Activated CD4-positive, CD25-positive, alpha-beta regulatory T cell treated with anti-CD3 and anti-CD28 coated beads, Interleukin-2, amount 50 U/mL, for 72 hours (primary cell): Measurements from ENCODE around the gene ODAD3.

Experiments
- DNase-seq: peaks from one replicate; pipeline ENCODE4 v3.0.0; 2021

The ODAD3 gene

GRCh38 chr19:11373885-11374432 is 61.0 kb downstream of the ODAD3 start:
- DNase-seq, result no peak

DNA sequence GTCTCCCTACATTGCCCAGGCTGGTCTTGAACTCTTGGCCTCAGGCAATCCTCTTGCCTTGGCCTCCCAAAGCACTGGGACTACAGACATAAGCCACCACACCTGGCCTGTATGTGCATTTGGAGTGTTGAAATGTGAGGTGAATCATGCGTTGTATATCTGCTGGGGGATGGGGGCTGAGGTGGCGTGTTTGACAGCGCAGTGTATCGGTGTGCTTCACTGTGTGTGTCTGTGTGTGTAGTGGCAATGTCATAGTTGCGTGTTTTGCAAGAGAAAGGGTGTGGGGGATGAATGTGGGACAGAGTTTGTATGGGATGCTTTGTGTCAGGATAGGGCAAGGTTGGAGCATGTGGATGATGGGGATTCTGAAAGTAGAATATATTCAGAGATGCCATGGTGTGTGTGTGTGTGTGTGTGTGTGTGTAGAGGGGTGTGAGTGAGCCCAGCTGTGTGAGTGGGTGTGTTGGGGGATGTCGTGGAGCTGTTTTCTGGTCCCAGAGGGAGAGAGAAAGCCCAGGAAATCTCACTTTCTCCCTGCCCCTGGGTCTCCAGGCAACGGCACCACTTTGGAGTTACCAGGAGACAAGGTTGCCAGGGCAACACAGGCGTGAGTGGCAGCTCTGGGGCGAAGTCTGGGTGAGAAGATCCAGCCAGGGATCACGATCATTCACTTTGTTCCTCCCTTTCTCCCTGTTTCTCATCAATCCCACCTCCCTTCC is 61.6 kb downstream of the ODAD3 start:
- DNase-seq, result no peak

DNA sequence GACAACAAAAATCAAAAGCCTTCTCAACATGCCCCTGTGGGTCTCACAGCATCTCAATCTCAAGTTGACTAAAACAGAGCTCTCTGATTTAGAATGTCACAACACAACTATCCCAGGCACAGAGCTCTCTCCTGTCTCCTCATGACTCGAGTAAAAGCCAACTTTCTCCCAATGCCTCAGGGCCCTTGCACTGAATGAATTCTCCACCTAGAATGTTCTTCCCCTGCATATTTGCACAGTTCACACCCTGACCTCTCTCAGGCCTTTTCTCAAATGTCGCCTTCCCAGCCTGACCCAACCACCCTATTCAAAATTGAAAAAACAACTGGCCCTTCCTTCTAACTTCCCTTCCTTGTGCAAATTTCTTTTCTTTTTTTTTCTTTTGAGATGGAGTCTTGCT is 64.2 kb downstream of the ODAD3 start:
- DNase-seq, result no peak
